Bronchus fibroblast of lung (primary cell): ENCODE measurements around the gene ZMAT3. TPM values are rescaled to one million over a fixed set of nuclear protein-coding genes. Genes with fewer than 3 reads are reported as not detected.

Source experiments
- total RNA-seq: library from RNA; depleted of rRNA; stranded (reverse); fragments of >200 nt; gene quantifications from 2 replicates; pipeline ENCODE4 v1.2.3, GENCODE V29; 2015

ZMAT3 gene, protein sequence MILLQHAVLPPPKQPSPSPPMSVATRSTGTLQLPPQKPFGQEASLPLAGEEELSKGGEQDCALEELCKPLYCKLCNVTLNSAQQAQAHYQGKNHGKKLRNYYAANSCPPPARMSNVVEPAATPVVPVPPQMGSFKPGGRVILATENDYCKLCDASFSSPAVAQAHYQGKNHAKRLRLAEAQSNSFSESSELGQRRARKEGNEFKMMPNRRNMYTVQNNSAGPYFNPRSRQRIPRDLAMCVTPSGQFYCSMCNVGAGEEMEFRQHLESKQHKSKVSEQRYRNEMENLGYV
- 4.3 and 5.0 TPM in 2 replicates for total RNA-seq

DNA sequence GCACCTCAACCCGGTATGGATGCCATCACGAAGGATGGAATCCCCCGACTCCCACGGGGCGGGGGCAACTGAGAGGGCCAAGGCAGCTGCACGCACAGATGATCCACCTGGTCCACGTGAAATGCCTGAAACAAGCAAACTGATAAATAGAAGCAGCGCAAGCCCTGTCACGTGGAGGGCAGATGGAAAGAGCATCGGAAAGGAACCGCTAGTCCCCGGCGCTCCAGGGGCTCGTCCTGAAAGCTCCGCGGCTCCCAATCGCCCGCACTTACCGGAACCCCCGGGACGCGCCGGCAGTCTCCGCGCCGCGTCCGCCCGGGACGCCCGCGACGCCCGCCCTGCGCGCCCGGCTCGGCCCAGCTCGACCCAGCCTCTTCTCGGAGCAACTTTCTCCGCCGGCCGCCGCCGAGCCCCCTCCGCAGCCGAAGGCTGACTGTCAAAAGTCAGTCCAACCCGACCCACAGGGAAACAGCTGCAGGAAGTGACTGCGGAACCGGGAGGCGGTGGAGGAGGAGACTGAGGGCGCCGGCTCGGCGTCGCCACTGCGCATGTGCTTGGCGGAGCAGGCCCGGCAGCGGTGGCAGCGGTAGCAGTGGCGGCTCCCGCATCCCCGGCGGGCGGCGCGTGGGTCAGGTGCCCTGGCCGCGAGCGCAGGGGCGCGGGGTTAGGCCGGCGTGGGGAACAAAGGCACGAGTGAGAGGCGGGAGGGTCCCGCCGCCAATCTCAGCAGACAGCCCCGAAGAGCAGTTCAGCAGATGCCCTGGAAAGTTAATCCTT lies at the start of gene ZMAT3:
Gene ZMAT3, minus strand, starts transcription at position 487 of the 777 bp plus-strand sequence. CDS start 4,057 bp downstream, outside the sequence.

Other genes starting within 250 kb of the ZMAT3 start
- 8.8 and 11.1 TPM in 2 replicates for gene PIK3CA, start 76.5 kb upstream of the ZMAT3 start, total RNA-seq
- 0.34 and 0.89 TPM in 2 replicates for gene KCNMB3, start 179.3 kb upstream of the ZMAT3 start, total RNA-seq